GM12892 (cell line): ENCODE measurements around the gene ADGRL1.

Experiments
- DNase-seq: peaks from one replicate; pipeline ENCODE4 v3.0.0; 2011; ENCODE audit not compliant: insufficient read length
- FAIRE-seq: peaks from 2 replicates; lab custom pipeline; 2011; peaks lifted over from hg19 to GRCh38; lab: Jason Lieb, UNC
- POLR2A ChIP-seq: IDR thresholded peaks from 2 replicates; pipeline ENCODE4 v1.6.1; 2011; ENCODE audit warnings: low read depth, low read length, control low read depth
- POLR2AphosphoS5 ChIP-seq: IDR thresholded peaks from 2 replicates; pipeline ENCODE4 v1.6.1; 2011; ENCODE audit warnings: low read depth, low read length, control low read depth
- TAF1 ChIP-seq: IDR thresholded peaks from 2 replicates; pipeline ENCODE4 v1.6.1; 2011; ENCODE audit warnings: low read depth, mild to moderate bottlenecking, control low read depth, low read length, borderline replicate concordance

ADGRL1 gene

GRCh38 chr19:14141041-14141440, 64.9 kb downstream of the ADGRL1 start:
- DNase-seq (no peak), FAIRE-seq (no peak)
- TF ChIP-seq POLR2AphosphoS5 (no peak), POLR2A (no peak), TAF1 (no peak)

DNA sequence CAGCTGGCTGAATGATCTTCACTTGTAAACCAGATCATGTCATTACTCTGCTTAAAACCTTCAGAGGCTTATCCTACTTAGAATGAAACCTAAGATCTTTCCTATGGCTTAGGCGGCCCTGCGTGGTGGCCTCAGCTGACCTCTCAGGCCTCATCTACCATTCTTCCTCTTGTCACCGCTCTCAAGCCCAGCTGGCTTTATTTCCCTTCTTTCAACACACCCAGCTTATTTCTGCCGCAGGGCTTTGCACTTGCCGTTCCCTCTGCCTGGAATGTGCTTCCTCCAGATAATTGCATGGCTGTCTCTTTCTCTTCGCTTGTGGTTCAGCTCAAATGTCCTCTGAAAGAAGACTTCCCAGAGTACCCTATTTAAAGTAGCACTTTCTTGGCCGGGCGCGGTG, 66.0 kb downstream of the ADGRL1 start:
- TF ChIP-seq POLR2A, result no peak
- DNase-seq (no peak), FAIRE-seq (no peak)

- FAIRE-seq, result no peak
- DNase-seq, result no peak
- TF ChIP-seq TAF1, result no peak
- TF ChIP-seq POLR2A, result no peak
- TF ChIP-seq POLR2AphosphoS5, result no peak
Observed at GRCh38 chr19:14138576-14139265, 67.2 kb downstream of the ADGRL1 start.

GRCh38 chr19:14136509-14137281, 69.3 kb downstream of the ADGRL1 start, which contains the start of gene ASF1B:
Gene ASF1B (minus strand): TSS chr19:14136589. CDS start chr19:14136456, 133 bp downstream.
- DNase-seq, result peak; percentile 99
- TF ChIP-seq POLR2A, result peak; percentile 93
- peak; percentile 89 for TF ChIP-seq POLR2AphosphoS5
- peak; percentile 44 for TF ChIP-seq TAF1
- FAIRE-seq, result peak; percentile 94

DNA sequence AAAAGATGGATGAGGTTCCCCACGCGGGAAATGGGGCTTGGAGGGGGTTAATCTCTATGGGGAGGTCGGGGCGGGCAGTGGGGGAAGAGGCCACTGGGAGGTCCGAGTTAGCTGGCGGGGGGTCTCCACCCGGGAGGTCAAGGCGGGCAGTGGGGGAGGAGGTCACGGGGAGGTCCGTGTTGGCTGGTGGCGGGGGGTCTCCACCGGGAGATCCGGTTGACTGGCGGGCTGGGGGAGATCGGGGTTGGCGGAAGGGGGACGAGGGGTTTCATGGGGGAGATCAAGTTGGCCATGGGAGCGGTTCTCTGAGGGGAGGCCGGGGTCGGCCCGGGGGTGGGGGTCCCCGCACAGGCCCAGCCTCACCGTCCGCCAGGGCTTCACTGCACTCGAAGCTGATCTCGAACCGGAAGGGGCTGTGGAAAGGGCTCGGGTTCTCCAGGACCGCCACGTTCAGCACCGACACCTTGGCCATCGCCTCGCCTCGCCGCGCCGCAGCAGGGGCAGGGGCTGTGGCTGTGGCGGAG, 69.9 kb downstream of the ADGRL1 start:
- TF ChIP-seq POLR2AphosphoS5 (no peak), TAF1 (no peak; the same call in 1 of the 2 replicates), POLR2A (no peak)
- FAIRE-seq (no peak), DNase-seq (no peak)

GRCh38 chr19:14135355-14135754, 70.6 kb downstream of the ADGRL1 start:
- no peak for TF ChIP-seq TAF1
- TF ChIP-seq POLR2A, result no peak
- TF ChIP-seq POLR2AphosphoS5, result no peak
- FAIRE-seq, result no peak

GRCh38 chr19:14127929-14128509, 78.0 kb downstream of the ADGRL1 start:
- TF ChIP-seq TAF1 (no peak), POLR2A (no peak), POLR2AphosphoS5 (no peak)
- FAIRE-seq (peak; percentile 70), DNase-seq (no peak)

More at GRCh38 chr19:14135355-14135754, 70.6 kb downstream of the ADGRL1 start:
- DNase-seq, result no peak

GRCh38 chr19:14127176-14127575, 78.8 kb downstream of the ADGRL1 start:
- no peak for FAIRE-seq
- TF ChIP-seq TAF1, result no peak
- TF ChIP-seq POLR2AphosphoS5, result 0 out of 2 replicates have a peak, but pooled peaks have one; percentile 30
- DNase-seq, result no peak

- FAIRE-seq (no peak), DNase-seq (no peak)
- no peak for TF ChIP-seq TAF1
- TF ChIP-seq POLR2A, result no peak
- TF ChIP-seq POLR2AphosphoS5, result no peak
Observed at GRCh38 chr19:14122924-14123323, 83.0 kb downstream of the ADGRL1 start.

DNA sequence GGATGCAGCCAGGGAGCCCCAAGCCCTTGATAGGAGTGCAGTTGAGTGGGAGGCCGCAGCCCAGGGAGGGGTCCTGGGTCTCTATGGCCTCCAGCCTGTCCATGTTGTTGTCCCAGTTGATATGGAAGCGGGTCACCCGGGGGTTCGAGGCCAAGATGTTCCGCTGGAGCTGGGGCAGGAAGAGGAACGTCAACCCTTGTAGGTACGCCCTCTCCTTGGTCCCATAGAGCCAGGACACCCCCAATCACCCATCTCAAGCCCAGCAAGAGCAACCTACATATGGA, 85.5 kb downstream of the ADGRL1 start:
- FAIRE-seq (no peak), DNase-seq (no peak)
- TF ChIP-seq POLR2AphosphoS5, result no peak
- TF ChIP-seq TAF1, result no peak
- no peak for TF ChIP-seq POLR2A

DNA sequence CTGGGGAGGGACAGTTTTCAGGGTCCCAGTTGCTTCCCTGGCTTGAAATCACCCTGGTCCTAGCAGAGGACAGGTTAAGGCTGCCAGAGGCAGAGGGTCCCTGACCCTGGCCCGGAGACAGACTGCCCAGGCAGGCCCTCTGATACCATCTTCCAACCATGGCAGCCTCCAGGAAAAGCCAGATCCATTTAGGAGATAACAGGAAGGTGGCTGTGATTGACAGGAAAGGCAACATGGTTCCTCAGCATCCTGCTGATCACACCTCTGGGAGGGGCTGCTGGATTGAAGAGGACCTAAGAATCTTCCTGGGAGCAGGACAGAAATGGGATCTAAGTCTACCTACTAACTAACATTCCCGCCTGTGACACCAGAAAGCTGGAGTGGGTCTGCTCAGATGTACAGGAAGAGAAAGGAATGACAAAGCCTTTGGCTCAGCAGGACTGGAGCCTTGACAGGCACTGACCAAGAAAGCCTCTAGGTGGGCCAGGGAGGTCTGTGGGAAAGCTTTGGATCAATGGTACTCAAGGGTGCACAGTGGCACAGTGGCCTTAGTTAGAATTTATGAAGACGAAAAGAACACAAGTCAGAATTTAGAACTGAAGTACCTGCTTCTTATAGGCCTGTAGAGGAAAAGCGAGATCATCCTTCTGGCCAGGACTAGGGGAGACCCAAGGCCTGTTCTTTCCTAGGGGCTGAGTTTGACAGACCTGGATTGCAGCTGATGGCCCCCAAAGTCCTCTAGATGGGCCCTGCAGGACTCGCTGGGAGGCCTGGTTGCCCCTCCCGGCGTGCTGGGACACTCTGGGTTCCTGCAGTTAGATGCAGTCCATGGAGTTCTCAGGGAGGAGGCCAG, 86.1 kb downstream of the ADGRL1 start:
- DNase-seq, result no peak

More for the DNA sequence above, 86.1 kb downstream of the ADGRL1 start:
- no peak for TF ChIP-seq POLR2A
- no peak for TF ChIP-seq TAF1
- no peak for TF ChIP-seq POLR2AphosphoS5
- no peak for FAIRE-seq
